Sigmoid colon (tissue), 4 donors: ENCODE results near the gene FCER2.

ENCODE experiments used
- CTCF ChIP-seq, 4 experiments: fragments of 450-650 bp in 3 of 4; fragments of 200-600 bp in 1 of 4; IDR thresholded peaks; one replicate each; pipeline ENCODE4 v1.5.1; 2016 to 2019; ENCODE audit warnings: antibody characterized with exemption in 4 of 4, mild to moderate bottlenecking in 3 of 4, moderate library complexity in 2 of 4
- EP300 ChIP-seq, 4 donors: sonication (generic); formaldehyde crosslinking; IDR thresholded peaks; one replicate each; pipeline ENCODE4 v1.6.1; 2017; ENCODE audit warnings: antibody characterized with exemption in 4 of 4
- POLR2A ChIP-seq, 2 donors: fragments of 450-650 bp; IDR thresholded peaks; one replicate each; pipeline ENCODE4 v1.6.1; 2016; ENCODE audit warnings: antibody characterized with exemption in 2 of 2, mild to moderate bottlenecking in 2 of 2, moderate library complexity in 2 of 2

GRCh38 chr19:7640803-7641202 is 61.1 kb downstream of the FCER2 start:
- TF ChIP-seq CTCF (IDR thresholded peaks at IDR 0.05) (no peak), POLR2A (IDR thresholded peaks at IDR 0.05) (no peak), EP300 (IDR thresholded peaks at IDR 0.05) (no peak)
